NCI-H524 (cell line): ENCODE results near the gene APOH.

Experiments used
- DNase-seq, 2 experiments: peaks; one replicate each; lab custom pipeline; 2025; lab: John Stamatoyannopoulos, UW

APOH gene

GRCh38 chr17:66234611-66235010 is 5.4 kb upstream of the APOH start:
- no peak for DNase-seq

GRCh38 chr17:66233023-66233753 is 4.0 kb upstream of the APOH start:
- no peak for DNase-seq

GRCh38 chr17:66230922-66231591 is 1.8 kb upstream of the APOH start:
- DNase-seq = no peak

- no peak for DNase-seq
Measured at GRCh38 chr17:66229783-66230538, 746 bp upstream of the APOH start.

GRCh38 chr17:66227212-66228045 is 1.8 kb downstream of the APOH start:
- DNase-seq = no peak

- peak in 1 of 2 experiments; percentile 9 for DNase-seq
Measured at GRCh38 chr17:66222798-66223350, 6.3 kb downstream of the APOH start.

- DNase-seq = no peak
Measured at GRCh38 chr17:66221755-66222530, 7.3 kb downstream of the APOH start.

- DNase-seq = no peak
Measured at GRCh38 chr17:66221343-66221742, 7.9 kb downstream of the APOH start.

GRCh38 chr17:66220079-66220835 is 9.0 kb downstream of the APOH start:
- no peak for DNase-seq

- no peak for DNase-seq
Measured at GRCh38 chr17:66215529-66215911, 13.7 kb downstream of the APOH start.

GRCh38 chr17:66214884-66215528 is 14.2 kb downstream of the APOH start:
- DNase-seq = peak in 1 of 2 experiments; percentile 15

- DNase-seq = no peak
Measured at GRCh38 chr17:66211047-66211810, 18.0 kb downstream of the APOH start.

- no peak for DNase-seq
Measured at GRCh38 chr17:66210208-66210574, 19.0 kb downstream of the APOH start.

GRCh38 chr17:66207936-66208335 is 21.3 kb downstream of the APOH start:
- no peak for DNase-seq

GRCh38 chr17:66203274-66204015 is 25.8 kb downstream of the APOH start:
- DNase-seq = no peak

- DNase-seq = peak; percentile 64 to 74
Measured at GRCh38 chr17:66200685-66201092, 28.5 kb downstream of the APOH start.

- DNase-seq = peak in 1 of 2 experiments; percentile 10
Measured at GRCh38 chr17:66198242-66198641, 31.0 kb downstream of the APOH start.

- DNase-seq = no peak
Measured at GRCh38 chr17:66192378-66192687, 36.9 kb downstream of the APOH start.
